GM23338 (cell line): ENCODE results near the gene SLC8B1. TPM values are rescaled to one million over a fixed set of nuclear protein-coding genes. Genes with fewer than 3 reads are reported as not detected.

ENCODE experiments used
- ATAC-seq: fragments of 200-7000 bp; cut with Tn5 transposase; 3 replicates; pipeline ENCODE4 v1.9.1; 2020
- DNase-seq: peaks from one replicate; pipeline ENCODE4 v3.0.0-alpha.2; 2015; ENCODE audit warnings: low spot score
- H2AFZ ChIP-seq: fragments of 200-600 bp; sonication (generic); 2 replicates; pipeline ENCODE4 v1.8.0; 2016; ENCODE audit warnings: antibody characterized with exemption, mild to moderate bottlenecking, moderate library complexity
- H3F3A ChIP-seq: fragments of 200-600 bp; sonication (generic); replicated peaks from 2 replicates; pipeline ENCODE4 v1.8.0; 2017; ENCODE audit warnings: antibody characterized with exemption, mixed run types, low read depth
- H3K27ac ChIP-seq: fragments of 200-600 bp; sonication (generic); 2 replicates; pipeline ENCODE4 v1.6.1; 2016; ENCODE audit warnings: low read depth
- H3K27me3 ChIP-seq: fragments of 200-600 bp; sonication (generic); 2 replicates; pipeline ENCODE4 v1.8.0; 2016; ENCODE audit warnings: mild to moderate bottlenecking, mixed run types, moderate library complexity; ENCODE audit not compliant: insufficient read depth
- H3K36me3 ChIP-seq: fragments of 200-600 bp; sonication (generic); 2 replicates; pipeline ENCODE4 v1.8.0; 2016; ENCODE audit warnings: mild to moderate bottlenecking; ENCODE audit not compliant: insufficient read depth
- H3K4me1 ChIP-seq: fragments of 200-600 bp; sonication (generic); 2 replicates; pipeline ENCODE4 v1.8.0; 2016; ENCODE audit warnings: mild to moderate bottlenecking, moderate library complexity; ENCODE audit not compliant: insufficient read depth
- H3K4me2 ChIP-seq: fragments of 200-600 bp; sonication (generic); 2 replicates; pipeline ENCODE4 v1.7.1; 2017; ENCODE audit warnings: mixed run types
- H3K4me3 ChIP-seq: fragments of 200-600 bp; sonication (generic); 2 replicates; pipeline ENCODE4 v1.6.1; 2016; ENCODE audit warnings: mixed run types
- H3K79me2 ChIP-seq: fragments of 200-600 bp; sonication (generic); replicated peaks from 2 replicates; pipeline ENCODE4 v1.8.0; 2017; ENCODE audit warnings: mild to moderate bottlenecking; ENCODE audit not compliant: insufficient read depth
- H3K9me2 ChIP-seq: fragments of 200-600 bp; sonication (generic); 2 replicates; pipeline ENCODE4 v1.8.0; 2017; ENCODE audit not compliant: insufficient read depth
- H4K20me1 ChIP-seq: fragments of 200-600 bp; sonication (generic); replicated peaks from 2 replicates; pipeline ENCODE4 v1.8.0; 2017; ENCODE audit warnings: mild to moderate bottlenecking; ENCODE audit not compliant: insufficient read depth
- H3K27ac Mint-ChIP-seq: 2 replicates; pipeline ENCODE4 v1.8.0; 2020; ENCODE audit warnings: inconsistent platforms, mild to moderate bottlenecking, moderate library complexity, mixed read lengths
- H3K27me3 Mint-ChIP-seq: 3 replicates; pipeline ENCODE4 v1.8.0; 2022; ENCODE audit warnings: low read depth, mild to moderate bottlenecking, moderate library complexity, mixed read lengths, inconsistent platforms; ENCODE audit not compliant: insufficient read depth, poor library complexity
- H3K36me3 Mint-ChIP-seq: 3 replicates; pipeline ENCODE4 v1.8.0; 2021; ENCODE audit warnings: low read depth, mild to moderate bottlenecking, inconsistent platforms, moderate library complexity, mixed read lengths
- H3K4me1 Mint-ChIP-seq: 3 replicates; pipeline ENCODE4 v1.8.0; 2020; ENCODE audit warnings: mild to moderate bottlenecking, inconsistent platforms, mixed read lengths
- H3K4me3 Mint-ChIP-seq: 3 replicates; pipeline ENCODE4 v1.8.0; 2021; ENCODE audit warnings: moderate library complexity, mild to moderate bottlenecking, inconsistent platforms, mixed read lengths
- H3K9me3 Mint-ChIP-seq: 3 replicates; pipeline ENCODE4 v1.8.0; 2020; ENCODE audit warnings: moderate library complexity, mild to moderate bottlenecking, inconsistent platforms, mixed read lengths
- CREB1 ChIP-seq: fragments of 250-450 bp; sonication (Bioruptor Pico); IDR thresholded peaks from 2 replicates; pipeline ENCODE4 v1.5.0; 2020; ENCODE audit warnings: low read depth, mild to moderate bottlenecking, moderate library complexity
- CTCF ChIP-seq, 2 experiments: fragments of 200-600 bp in 1 of 2; sonication (generic) in 1 of 2; conservative IDR thresholded peaks; 2 replicates each; pipeline versions ENCODE4 v1.5.1 to v1.6.1; 2016 to 2017; ENCODE audit warnings: antibody characterized with exemption in 2 of 2, low read depth in 2 of 2, mild to moderate bottlenecking in 2 of 2, moderate library complexity in 1 of 2
- ETS1 ChIP-seq: IDR thresholded peaks from 2 replicates; pipeline ENCODE4 v1.6.1; 2016; ENCODE audit warnings: antibody characterized with exemption
- EZH2 ChIP-seq: fragments of 200-600 bp; sonication (generic); IDR thresholded peaks from one replicate; pipeline ENCODE4 v1.8.0; 2017; ENCODE audit warnings: antibody characterized with exemption, mild to moderate bottlenecking, low read depth; ENCODE audit not compliant: unreplicated experiment
- EZH2phosphoT487 ChIP-seq: fragments of 200-600 bp; sonication (generic); IDR thresholded peaks from one replicate; pipeline ENCODE4 v1.8.1; 2018; ENCODE audit warnings: antibody characterized with exemption; ENCODE audit not compliant: unreplicated experiment
- JUNB ChIP-seq: IDR thresholded peaks from one replicate; pipeline ENCODE4 v1.6.1; 2016; ENCODE audit warnings: antibody characterized with exemption; ENCODE audit not compliant: unreplicated experiment
- NANOG ChIP-seq: IDR thresholded peaks from 2 replicates; pipeline ENCODE4 v1.6.1; 2016; ENCODE audit warnings: antibody characterized with exemption, borderline replicate concordance
- POLR2AphosphoS5 ChIP-seq: IDR thresholded peaks from 2 replicates; pipeline ENCODE4 v1.6.1; 2016; ENCODE audit warnings: antibody characterized with exemption, low read depth
- REST ChIP-seq: IDR thresholded peaks from one replicate; pipeline ENCODE4 v1.6.1; 2018; ENCODE audit warnings: antibody characterized with exemption; ENCODE audit not compliant: unreplicated experiment
- STAT1 ChIP-seq: IDR thresholded peaks from one replicate; pipeline ENCODE4 v1.6.1; 2016; ENCODE audit warnings: antibody characterized with exemption; ENCODE audit not compliant: unreplicated experiment
- ZNF114 ChIP-seq: fragments of 250-450 bp; sonication (Bioruptor Pico); IDR thresholded peaks from 2 replicates; pipeline ENCODE4 v1.5.0; 2020; ENCODE audit warnings: mild to moderate bottlenecking, moderate library complexity
- ZNF331 ChIP-seq: fragments of 250-450 bp; sonication (Bioruptor Pico); IDR thresholded peaks from 2 replicates; pipeline ENCODE4 v1.5.0; 2020; ENCODE audit warnings: low read depth, mild to moderate bottlenecking, moderate library complexity
- ZNF462 ChIP-seq: fragments of 250-450 bp; sonication (Bioruptor Pico); IDR thresholded peaks from 2 replicates; pipeline ENCODE4 v1.5.0; 2020; ENCODE audit warnings: mild to moderate bottlenecking, moderate library complexity
- polyA plus RNA-seq: library from polyadenylated mRNA; unstranded; fragments of >200 nt; fragmentation: Nextera tagmentation; extraction: Ambion mirVana; gene quantifications from 2 replicates; pipeline ENCODE4 v1.2.1, GENCODE V29; 2016
- total RNA-seq: library from RNA; depleted of rRNA; stranded (reverse); fragments of >200 nt; shearing (Covaris generic); gene quantifications from 2 replicates; pipeline ENCODE4 v1.2.3, GENCODE V29; 2014

Gene SLC8B1
- total and polyA plus RNA-seq, 2 experiments from 2014 or later: 6.0 to 8.9 TPM

- Histone ChIP-seq H3K9me2 (no peaks in the 10 kb centered on the region), H2AFZ (no peak overlapping the region), H4K20me1 (no peaks in the 10 kb centered on the region), H3K27me3 (no peaks in the 10 kb centered on the region), H3K4me1 (no peaks in the 10 kb centered on the region; the same call in none of the 2 replicates), H3K4me2 (no peak overlapping the region), H3K27ac (no peak overlapping the region), H3F3A (0 out of 2 replicates have a peak, but pooled peaks cover 4% of the 10 kb centered on the region), H3K4me3 (no peak overlapping the region), H3K79me2 (no peaks in the 10 kb centered on the region), H3K36me3 (no peaks in the 10 kb centered on the region)
- Mint-ChIP-seq H3K4me3 (no peak overlapping the region), H3K27ac (no peak overlapping the region), H3K36me3 (peaks cover 7% of the 10 kb centered on the region; the same call in 2 of the 3 replicates), H3K4me1 (peaks cover 21% of the 10 kb centered on the region), H3K27me3 (peaks cover 5% of the 10 kb centered on the region), H3K9me3 (no peaks in the 10 kb centered on the region)
- TF ChIP-seq CTCF (conservative IDR thresholded peaks at IDR 0.05; ENCODE audit: low read depth in 2 of 2) (no peak), EZH2phosphoT487 (no peak), JUNB (no peak), CREB1 (no peak), REST (no peak), NANOG (no peak), ZNF331 (CRISPR knock-in tag) (no peak), ZNF114 (CRISPR knock-in tag) (no peak), ETS1 (no peak), POLR2AphosphoS5 (no peak), ZNF462 (CRISPR knock-in tag) (no peak), STAT1 (no peak), EZH2 (no peak)
- DNase-seq (no peak), ATAC-seq (no peak)
Measured at GRCh38 chr12:113262710-113263109, 72.2 kb downstream of the SLC8B1 start.
